Activated CD4-positive, alpha-beta T cell treated with anti-CD3 and anti-CD28 coated beads for 24 hours (primary cell): ENCODE data around the gene PTPN1.
A peak's percentile ranks its signal among the peaks of the same experiment; 100 is the strongest.
"Not testable (repeated sequence)": the region's sequence is repeated elsewhere in the genome, so short reads cannot be mapped to it uniquely, and the experiment has no call there.

Experiments
- DNase-seq, 2 donors: peaks; one replicate each; pipeline ENCODE4 v3.0.0-alpha.2; 2020; ENCODE audit warnings: low read depth in 2 of 2

The PTPN1 gene

GRCh38 chr20:50557549-50558134 lies 47.5 kb downstream of the PTPN1 start:
- no peak for DNase-seq

DNA sequence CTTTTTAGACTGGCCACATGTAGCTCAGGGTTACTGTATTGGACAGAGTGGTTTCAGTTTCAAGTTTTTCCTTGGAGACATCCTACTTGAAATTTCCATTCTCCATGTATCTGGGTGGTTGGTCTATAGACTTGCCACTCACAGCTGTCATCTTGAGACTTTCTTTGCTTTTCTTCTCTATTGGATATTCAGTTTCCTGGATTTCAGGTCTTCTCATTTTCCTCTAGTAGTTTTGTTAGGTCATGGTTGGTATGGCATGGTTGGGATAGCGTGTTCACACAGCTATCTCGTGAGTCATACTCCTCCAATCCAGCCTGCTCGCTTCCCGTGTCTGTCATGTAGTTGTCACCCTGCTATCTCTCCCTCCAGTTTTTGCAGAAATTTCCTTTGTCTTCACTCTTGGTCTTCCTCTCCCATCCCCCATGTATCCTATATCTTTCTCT lies 48.3 kb downstream of the PTPN1 start:
- no peak for DNase-seq

DNA sequence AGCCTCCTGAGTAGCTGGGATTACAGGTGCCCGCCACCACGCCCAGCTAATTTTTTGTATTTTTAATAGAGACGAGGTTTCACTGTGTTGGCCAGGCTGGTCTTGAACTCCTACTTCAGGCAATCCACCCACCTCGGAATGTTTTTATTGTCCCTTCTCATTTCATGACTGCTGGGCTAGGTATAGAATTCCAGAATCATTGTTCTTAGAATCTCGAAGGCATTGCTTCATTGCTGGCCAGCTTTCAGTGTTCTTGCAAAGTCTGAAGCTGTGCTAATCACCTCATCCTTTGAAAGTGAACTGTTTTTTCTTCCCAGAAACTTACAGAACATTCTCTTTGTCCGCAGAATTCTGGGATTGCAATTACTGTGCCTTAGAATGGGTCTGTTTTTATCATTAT lies 49.0 kb downstream of the PTPN1 start:
- no peak for DNase-seq

GRCh38 chr20:50559856-50560638 lies 49.9 kb downstream of the PTPN1 start:
- DNase-seq = no peak

- no peak for DNase-seq
These were observed 50.7 kb downstream of the PTPN1 start for GRCh38 chr20:50560867-50561266.

- DNase-seq = peak; percentile 50 to 54
These were observed 51.3 kb downstream of the PTPN1 start for GRCh38 chr20:50561379-50562078.

DNA sequence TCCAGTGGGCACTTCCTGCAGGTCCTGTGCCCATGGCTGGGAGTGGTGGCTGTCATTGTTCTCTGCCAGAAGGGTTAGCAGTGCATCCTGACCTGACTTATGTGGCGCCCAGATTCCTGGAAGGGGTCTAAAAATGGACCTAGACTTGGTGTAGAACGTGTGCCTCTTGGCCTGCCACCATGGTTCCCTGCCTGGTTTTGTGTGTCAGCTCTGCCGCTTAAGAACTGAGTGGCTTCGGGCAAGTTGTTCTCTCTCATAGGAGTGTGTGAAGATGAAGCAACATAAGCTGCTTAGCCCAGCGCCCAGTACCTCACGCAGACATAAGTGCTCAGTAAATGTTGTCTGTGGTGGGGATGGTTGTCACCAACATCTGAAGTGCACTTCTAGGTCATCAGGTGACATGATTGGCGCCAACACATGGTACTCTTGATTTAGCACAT lies 52.1 kb downstream of the PTPN1 start:
- DNase-seq = no peak

GRCh38 chr20:50563133-50563944 lies 53.2 kb downstream of the PTPN1 start:
- DNase-seq = no peak

GRCh38 chr20:50565383-50565782 lies 55.2 kb downstream of the PTPN1 start:
- no peak for DNase-seq

GRCh38 chr20:50565871-50566270 lies 55.7 kb downstream of the PTPN1 start:
- no peak for DNase-seq

- DNase-seq = no peak
These were observed 57.8 kb downstream of the PTPN1 start for GRCh38 chr20:50567860-50568548.

- no peak for DNase-seq
These were observed 58.4 kb downstream of the PTPN1 start for GRCh38 chr20:50568549-50568942.

GRCh38 chr20:50569487-50569863 lies 59.3 kb downstream of the PTPN1 start:
- not testable (repeated sequence) for DNase-seq

GRCh38 chr20:50569864-50570836 lies 60.0 kb downstream of the PTPN1 start:
- DNase-seq = no peak

- no peak for DNase-seq
These were observed 61.3 kb downstream of the PTPN1 start for GRCh38 chr20:50571466-50571865.

DNA sequence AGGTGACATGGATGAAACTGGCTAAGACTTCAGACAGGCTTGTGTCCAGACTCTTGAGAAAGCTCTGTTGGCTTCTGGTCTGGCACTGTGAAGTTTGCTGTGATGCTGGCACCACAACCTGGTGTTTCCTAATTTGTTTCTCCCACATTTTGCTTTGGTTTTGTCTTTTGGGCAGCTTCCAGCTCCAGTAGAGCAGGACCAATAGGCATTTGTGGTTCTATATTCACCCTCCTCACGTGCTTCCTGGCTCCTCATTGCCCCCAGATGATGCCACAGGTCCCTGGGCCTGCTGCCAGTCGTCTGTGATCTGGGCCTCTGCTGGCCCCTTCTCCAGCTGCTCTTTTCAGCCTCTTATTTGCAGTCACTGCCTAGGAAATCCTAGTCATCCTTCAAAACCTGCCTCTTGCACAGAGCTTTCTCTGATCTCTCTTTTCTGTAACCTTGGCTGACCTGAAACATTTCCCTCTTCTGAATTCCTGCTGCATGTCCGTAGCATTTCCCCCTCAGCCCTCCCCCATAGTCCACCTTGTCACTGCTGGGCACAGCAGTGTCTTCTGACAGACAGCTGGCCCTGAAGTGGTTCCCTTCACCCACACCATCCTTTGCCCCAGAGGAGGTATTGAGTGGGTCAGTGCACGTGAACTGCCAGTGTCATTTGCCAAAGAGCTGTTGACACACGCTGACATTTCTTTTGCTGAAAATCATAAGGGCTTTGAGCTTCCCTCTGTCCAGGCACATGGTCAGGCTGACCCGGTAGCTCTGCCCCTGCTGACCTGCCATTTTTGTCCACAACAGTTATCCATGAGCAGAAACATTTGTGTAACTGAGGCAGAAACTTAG lies 63.0 kb downstream of the PTPN1 start:
- no peak for DNase-seq

- DNase-seq = no peak
These were observed 63.9 kb downstream of the PTPN1 start for GRCh38 chr20:50574108-50574507.

- DNase-seq = no peak
These were observed 64.4 kb downstream of the PTPN1 start for GRCh38 chr20:50574586-50574985.
